GM12891 (cell line): ENCODE results near the gene CABLES2.

Experiments used
- DNase-seq: peaks from one replicate; pipeline ENCODE4 v3.0.0; 2011; ENCODE audit warnings: low spot score; ENCODE audit not compliant: insufficient read length
- FAIRE-seq: peaks from 2 replicates; lab custom pipeline; 2011; peaks lifted over from hg19 to GRCh38; lab: Jason Lieb, UNC
- PAX5 ChIP-seq: IDR thresholded peaks from 2 replicates; pipeline ENCODE4 v1.6.1; 2011; ENCODE audit warnings: low read length, moderate library complexity, mild to moderate bottlenecking; ENCODE audit not compliant: insufficient read depth, severe bottlenecking
- POLR2A ChIP-seq: IDR thresholded peaks from 2 replicates; pipeline ENCODE4 v1.6.1; 2011; ENCODE audit warnings: low read depth, low read length, control low read depth
- POLR2AphosphoS5 ChIP-seq: IDR thresholded peaks from 2 replicates; pipeline ENCODE4 v1.6.1; 2011; ENCODE audit warnings: low read depth, low read length, control low read depth
- POU2F2 ChIP-seq: IDR thresholded peaks from 2 replicates; pipeline ENCODE4 v1.6.1; 2011; ENCODE audit warnings: low read depth, mild to moderate bottlenecking, control low read depth, low read length, moderate library complexity
- SPI1 ChIP-seq: IDR thresholded peaks from 2 replicates; pipeline ENCODE4 v1.6.1; 2011; ENCODE audit warnings: low read depth, low read length, control low read depth
- TAF1 ChIP-seq: IDR thresholded peaks from 2 replicates; pipeline ENCODE4 v1.6.1; 2011; ENCODE audit warnings: low read depth, low read length, control low read depth

Gene CABLES2

GRCh38 chr20:62389601-62390087, 17.4 kb downstream of the CABLES2 start:
- TF ChIP-seq POU2F2 (no peak), POLR2AphosphoS5 (no peak; the same call in 1 of the 2 replicates), SPI1 (no peak), POLR2A (no peak), TAF1 (no peak), PAX5 (peak; percentile 2)
- FAIRE-seq (no peak), DNase-seq (no peak)

GRCh38 chr20:62388839-62389600, 18.1 kb downstream of the CABLES2 start:
- no peak for DNase-seq
- no peak for FAIRE-seq
- TF ChIP-seq POLR2A: peak; percentile 74
- no peak for TF ChIP-seq POU2F2
- peak; percentile 37; the same call in 1 of the 2 replicates for TF ChIP-seq POLR2AphosphoS5
- no peak for TF ChIP-seq TAF1

- DNase-seq (no peak), FAIRE-seq (no peak)
- TF ChIP-seq POU2F2 (no peak), POLR2AphosphoS5 (no peak; the same call in 1 of the 2 replicates), TAF1 (no peak), PAX5 (no peak)
These were observed 19.0 kb downstream of the CABLES2 start for GRCh38 chr20:62387933-62388635.

DNA sequence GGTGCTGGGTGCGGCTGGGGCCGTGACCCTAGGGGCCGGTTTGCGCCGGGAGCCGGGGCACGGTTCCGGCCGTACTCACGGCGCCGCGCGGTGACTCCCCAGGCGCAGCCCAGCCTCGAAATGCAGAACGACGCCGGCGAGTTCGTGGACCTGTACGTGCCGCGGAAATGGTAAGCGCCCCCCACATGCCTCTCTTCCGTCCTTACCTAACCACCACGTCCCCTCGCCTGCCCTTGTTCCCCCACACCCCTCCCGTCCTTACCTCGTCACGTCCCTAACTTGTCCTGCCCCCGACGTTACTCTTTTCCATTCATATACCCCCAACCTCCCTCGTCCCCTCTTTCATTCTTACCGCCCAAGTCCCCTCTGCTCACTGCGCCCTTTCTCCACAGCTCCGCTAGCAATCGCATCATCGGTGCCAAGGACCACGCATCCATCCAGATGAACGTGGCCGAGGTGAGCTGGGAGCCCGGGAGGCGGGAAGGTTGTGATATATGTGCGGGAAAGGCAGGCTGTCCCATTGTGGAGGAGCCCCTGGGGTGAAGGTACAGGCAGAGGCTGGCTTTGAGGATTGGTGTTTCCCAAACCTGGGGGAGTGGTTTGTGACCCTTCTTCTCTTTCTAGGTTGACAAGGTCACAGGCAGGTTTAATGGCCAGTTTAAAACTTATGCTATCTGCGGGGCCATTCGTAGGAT, 19.7 kb downstream of the CABLES2 start:
- FAIRE-seq (no peak), DNase-seq (no peak)
- no peak for TF ChIP-seq TAF1
- no peak for TF ChIP-seq PAX5
- TF ChIP-seq POLR2AphosphoS5: no peak; the same call in 1 of the 2 replicates
- TF ChIP-seq POLR2A: no peak
- TF ChIP-seq SPI1: no peak
- TF ChIP-seq POU2F2: no peak

GRCh38 chr20:62386383-62387218, 20.5 kb downstream of the CABLES2 start, which contains the start of gene RPS21:
Gene RPS21, plus strand, starts transcription at chr20:62387103. Its CDS starts 236 bp downstream, at chr20:62387339.
- peak; percentile 96 for FAIRE-seq
- TF ChIP-seq SPI1: peak; percentile 73
- TF ChIP-seq PAX5: no peak
- peak; percentile 93 for TF ChIP-seq POLR2AphosphoS5
- TF ChIP-seq POLR2A: peak; percentile 90
- TF ChIP-seq POU2F2: no peak
- TF ChIP-seq TAF1: peak; percentile 88
- DNase-seq: peak; percentile 99

DNA sequence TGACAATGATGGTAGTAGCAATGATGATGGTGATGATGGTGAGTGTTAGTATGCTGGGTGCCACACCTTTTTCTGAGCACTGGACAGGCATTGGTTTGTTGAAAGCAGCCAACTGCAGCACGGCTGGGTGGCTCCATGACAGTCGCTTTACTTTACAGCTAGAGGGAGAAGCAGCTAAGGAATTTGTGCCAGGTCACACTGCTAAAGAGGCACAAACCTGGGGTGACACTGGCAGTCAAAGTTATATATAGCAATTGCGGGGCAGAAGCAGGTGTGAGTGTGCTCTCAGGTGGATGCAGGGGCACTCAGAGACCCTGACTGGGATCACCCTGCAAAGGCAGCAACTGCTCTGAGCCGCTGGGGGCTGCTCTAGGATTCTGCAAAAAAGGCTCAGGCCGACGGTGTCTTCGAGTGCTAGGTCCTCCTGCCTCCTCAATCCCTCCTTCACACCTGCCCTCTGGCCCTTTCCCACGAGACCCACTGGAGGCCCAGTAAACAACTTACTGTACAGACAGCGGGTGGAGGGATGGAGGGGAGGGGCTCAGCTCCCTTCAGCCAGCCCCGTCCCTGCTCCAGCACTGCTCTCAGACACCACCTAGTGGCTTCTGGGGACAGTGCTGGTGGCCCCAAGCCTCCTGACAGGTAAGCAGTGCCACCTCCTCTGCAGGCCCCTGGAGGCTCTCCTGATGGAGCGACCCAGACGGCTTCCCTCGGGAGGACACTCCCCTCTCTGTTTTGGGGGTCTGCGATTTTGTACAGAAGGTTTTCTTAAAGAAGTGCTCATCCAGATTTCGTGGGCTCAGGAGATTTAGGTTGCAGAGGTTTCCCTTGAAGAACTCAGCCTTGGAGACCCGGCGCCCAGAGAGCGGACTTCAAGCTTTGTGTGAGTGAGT, 24.5 kb downstream of the CABLES2 start:
- FAIRE-seq (peak; percentile 91), DNase-seq (peak; percentile 89)
- TF ChIP-seq PAX5 (no peak), TAF1 (no peak), POU2F2 (0 out of 2 replicates have a peak, but pooled peaks have one; percentile 31), SPI1 (no peak)

- FAIRE-seq (peak; percentile 40), DNase-seq (no peak)
- no peak for TF ChIP-seq SPI1
- no peak for TF ChIP-seq TAF1
- no peak for TF ChIP-seq PAX5
- no peak for TF ChIP-seq POLR2A
- no peak for TF ChIP-seq POLR2AphosphoS5
- no peak for TF ChIP-seq POU2F2
These were observed 25.2 kb downstream of the CABLES2 start for GRCh38 chr20:62381842-62382241.
